ENCODE data around the gene SEC16B. TPM values are rescaled to one million over a fixed set of nuclear protein-coding genes. Genes with fewer than 3 reads are reported as not detected.

SEC16B gene
- total and polyA plus RNA-seq, 2 donors (not counting 1 experiment from before 2014, with no cell fraction given) = 2.7 to 3.1 TPM

DNA sequence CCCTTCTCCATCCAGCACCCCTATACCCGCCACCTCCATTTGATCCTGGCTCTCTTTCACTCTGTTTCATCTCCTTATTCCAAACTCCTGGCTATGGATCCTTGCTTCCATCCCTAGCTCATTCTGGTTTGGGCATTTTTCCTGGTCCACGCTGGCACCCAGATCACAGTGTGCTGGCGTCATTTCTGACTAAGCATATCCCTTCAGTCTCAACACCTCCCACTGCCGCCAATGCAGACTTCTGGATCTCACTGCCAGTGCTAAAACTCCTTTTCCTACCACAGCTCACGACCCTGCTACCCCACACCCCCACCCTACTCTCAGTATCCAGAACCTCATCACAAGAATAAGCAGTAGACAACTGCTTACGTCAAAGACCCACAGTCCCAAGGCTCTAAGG, 16.3 kb downstream of the SEC16B start:
- H4K20me1 ChIP-seq (ENCODE audit: control insufficient read depth, extremely low read depth, insufficient read depth, low read length) = no peaks in the 10 kb centered on the region

DNA sequence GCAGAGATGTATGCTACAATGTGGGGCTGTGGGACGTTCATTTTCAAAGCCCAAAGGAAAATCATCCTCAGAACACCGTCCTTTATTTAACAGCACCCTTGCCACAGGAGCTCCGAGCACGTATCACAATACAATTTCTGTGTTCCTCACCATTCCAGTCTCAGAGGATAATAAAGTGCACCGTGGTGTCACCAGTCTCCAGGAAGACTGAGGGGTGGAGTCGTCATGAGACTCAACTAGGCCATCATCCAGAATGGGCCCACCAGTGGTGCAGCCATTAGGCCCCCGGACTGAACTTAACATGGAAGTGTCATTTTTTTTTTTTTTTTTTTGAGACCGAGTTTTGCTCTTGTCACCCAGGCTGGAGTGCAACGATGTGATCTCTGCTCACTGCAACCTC, 17.2 kb downstream of the SEC16B start:
- H4K20me1 ChIP-seq (ENCODE audit: control insufficient read depth, extremely low read depth, insufficient read depth, low read length) = no peaks in the 10 kb centered on the region
- H2AFZ ChIP-seq (ENCODE audit: low read length) = no peak overlapping the region
- no peak overlapping the region for H3K4me3 ChIP-seq (replicated peaks in 1 of 4; ENCODE audit: control extremely low read depth in 1 of 4, insufficient read depth in 1 of 4, low read depth in 3 of 4, low read length in 4 of 4)
- no peaks in the 10 kb centered on the region for H3K4me1 ChIP-seq (ENCODE audit: control insufficient read depth, extremely low read depth, insufficient read depth, low read length)
- DNase-seq (ENCODE audit: low read depth in 2 of 2) = no peak
- H3K9me3 ChIP-seq (ENCODE audit: control insufficient read depth, insufficient read depth, low read depth, low read length) = no peaks in the 10 kb centered on the region
- H3K36me3 ChIP-seq (ENCODE audit: control insufficient read depth, insufficient read depth, low read length) = no peaks in the 10 kb centered on the region
- H3K9ac ChIP-seq (ENCODE audit: insufficient read depth, low read length) = no peak overlapping the region
- no peak overlapping the region for H3K27ac ChIP-seq (ENCODE audit: insufficient read depth, low read length)
- H3K27me3 ChIP-seq (ENCODE audit: control insufficient read depth, insufficient read depth, low read length) = no peaks in the 10 kb centered on the region
- H3K79me2 ChIP-seq (ENCODE audit: control insufficient read depth, insufficient read depth, low read length) = no peaks in the 10 kb centered on the region
- H3K4me2 ChIP-seq (ENCODE audit: extremely low read depth, insufficient read depth, low read length) = no peak overlapping the region
- TF ChIP-seq, protein P1, sequence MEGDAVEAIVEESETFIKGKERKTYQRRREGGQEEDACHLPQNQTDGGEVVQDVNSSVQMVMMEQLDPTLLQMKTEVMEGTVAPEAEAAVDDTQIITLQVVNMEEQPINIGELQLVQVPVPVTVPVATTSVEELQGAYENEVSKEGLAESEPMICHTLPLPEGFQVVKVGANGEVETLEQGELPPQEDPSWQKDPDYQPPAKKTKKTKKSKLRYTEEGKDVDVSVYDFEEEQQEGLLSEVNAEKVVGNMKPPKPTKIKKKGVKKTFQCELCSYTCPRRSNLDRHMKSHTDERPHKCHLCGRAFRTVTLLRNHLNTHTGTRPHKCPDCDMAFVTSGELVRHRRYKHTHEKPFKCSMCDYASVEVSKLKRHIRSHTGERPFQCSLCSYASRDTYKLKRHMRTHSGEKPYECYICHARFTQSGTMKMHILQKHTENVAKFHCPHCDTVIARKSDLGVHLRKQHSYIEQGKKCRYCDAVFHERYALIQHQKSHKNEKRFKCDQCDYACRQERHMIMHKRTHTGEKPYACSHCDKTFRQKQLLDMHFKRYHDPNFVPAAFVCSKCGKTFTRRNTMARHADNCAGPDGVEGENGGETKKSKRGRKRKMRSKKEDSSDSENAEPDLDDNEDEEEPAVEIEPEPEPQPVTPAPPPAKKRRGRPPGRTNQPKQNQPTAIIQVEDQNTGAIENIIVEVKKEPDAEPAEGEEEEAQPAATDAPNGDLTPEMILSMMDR (conservative IDR thresholded peaks at IDR 0.05 in 1 of 2, IDR thresholded peaks at IDR 0.05 in 1 of 2; ENCODE audit: low read depth in 1 of 2, low read length in 2 of 2) = no peak
- TF ChIP-seq EZH2 (IDR thresholded peaks at IDR 0.05; ENCODE audit: low read length, missing control alignments) = no peak

More for the DNA sequence above, 16.3 kb downstream of the SEC16B start:
- H3K79me2 ChIP-seq (ENCODE audit: control insufficient read depth, insufficient read depth, low read length) = no peaks in the 10 kb centered on the region
- no peak overlapping the region for H3K9ac ChIP-seq (ENCODE audit: insufficient read depth, low read length)
- H3K4me3 ChIP-seq (replicated peaks in 1 of 4; ENCODE audit: control extremely low read depth in 1 of 4, insufficient read depth in 1 of 4, low read depth in 3 of 4, low read length in 4 of 4) = no peak overlapping the region
- DNase-seq (ENCODE audit: low read depth in 2 of 2) = no peak
- no peak overlapping the region for H3K27ac ChIP-seq (ENCODE audit: insufficient read depth, low read length)
- H2AFZ ChIP-seq (ENCODE audit: low read length) = no peak overlapping the region
- TF ChIP-seq EZH2 (IDR thresholded peaks at IDR 0.05; ENCODE audit: low read length, missing control alignments) = no peak
- TF ChIP-seq, protein P1 (conservative IDR thresholded peaks at IDR 0.05 in 1 of 2, IDR thresholded peaks at IDR 0.05 in 1 of 2; ENCODE audit: low read depth in 1 of 2, low read length in 2 of 2) = no peak
- no peaks in the 10 kb centered on the region for H3K9me3 ChIP-seq (ENCODE audit: control insufficient read depth, insufficient read depth, low read depth, low read length)
- no peaks in the 10 kb centered on the region for H3K36me3 ChIP-seq (ENCODE audit: control insufficient read depth, insufficient read depth, low read length)
- no peak overlapping the region for H3K4me2 ChIP-seq (ENCODE audit: extremely low read depth, insufficient read depth, low read length)
- H3K27me3 ChIP-seq (ENCODE audit: control insufficient read depth, insufficient read depth, low read length) = no peaks in the 10 kb centered on the region
- no peaks in the 10 kb centered on the region for H3K4me1 ChIP-seq (ENCODE audit: control insufficient read depth, extremely low read depth, insufficient read depth, low read length)

DNA sequence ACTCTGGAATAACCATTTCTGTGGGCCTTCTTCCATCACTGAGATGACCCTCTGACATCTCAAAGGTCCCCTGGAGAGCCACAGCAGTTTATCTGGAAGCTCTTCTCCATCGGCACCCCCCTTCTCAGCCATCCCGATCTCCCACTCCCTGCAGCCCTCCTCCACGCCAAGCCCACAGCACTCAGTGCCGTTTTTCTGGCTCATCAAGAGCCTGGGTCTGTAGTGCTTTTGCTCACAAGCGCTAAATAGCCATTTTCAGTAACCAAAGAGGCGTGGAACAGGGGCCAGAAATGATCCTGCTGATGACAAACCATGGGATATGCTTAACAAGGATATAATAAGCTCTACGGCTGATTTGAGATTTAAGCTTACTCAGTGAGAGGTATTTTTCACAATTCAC, 17.6 kb downstream of the SEC16B start:
- H3K36me3 ChIP-seq (ENCODE audit: control insufficient read depth, insufficient read depth, low read length) = no peaks in the 10 kb centered on the region
- H3K4me3 ChIP-seq (replicated peaks in 1 of 4; ENCODE audit: control extremely low read depth in 1 of 4, insufficient read depth in 1 of 4, low read depth in 3 of 4, low read length in 4 of 4) = no peak overlapping the region
- H3K4me2 ChIP-seq (ENCODE audit: extremely low read depth, insufficient read depth, low read length) = no peak overlapping the region
- H3K9ac ChIP-seq (ENCODE audit: insufficient read depth, low read length) = no peak overlapping the region
- no peaks in the 10 kb centered on the region for H3K27me3 ChIP-seq (ENCODE audit: control insufficient read depth, insufficient read depth, low read length)
- H3K9me3 ChIP-seq (ENCODE audit: control insufficient read depth, insufficient read depth, low read depth, low read length) = no peaks in the 10 kb centered on the region
- DNase-seq (ENCODE audit: low read depth in 2 of 2) = no peak
- H2AFZ ChIP-seq (ENCODE audit: low read length) = no peak overlapping the region
- H4K20me1 ChIP-seq (ENCODE audit: control insufficient read depth, extremely low read depth, insufficient read depth, low read length) = no peaks in the 10 kb centered on the region
- TF ChIP-seq, protein P1 (conservative IDR thresholded peaks at IDR 0.05 in 1 of 2, IDR thresholded peaks at IDR 0.05 in 1 of 2; ENCODE audit: low read depth in 1 of 2, low read length in 2 of 2) = no peak
- no peak for TF ChIP-seq EZH2 (IDR thresholded peaks at IDR 0.05; ENCODE audit: low read length, missing control alignments)
- H3K4me1 ChIP-seq (ENCODE audit: control insufficient read depth, extremely low read depth, insufficient read depth, low read length) = no peaks in the 10 kb centered on the region
- H3K79me2 ChIP-seq (ENCODE audit: control insufficient read depth, insufficient read depth, low read length) = no peaks in the 10 kb centered on the region
- no peak overlapping the region for H3K27ac ChIP-seq (ENCODE audit: insufficient read depth, low read length)

Measured in fibroblast of lung (primary cell).